Nephron (organoid): Measurements from ENCODE around the gene NUAK2.

Source experiments
- H3K27ac Mint-ChIP-seq, 3 experiments: 2 replicates each; pipeline ENCODE4 v1.8.0; 2020; ENCODE audit warnings: mixed read lengths in 3 of 3, mild to moderate bottlenecking in 2 of 3, moderate library complexity in 1 of 3
- H3K27me3 Mint-ChIP-seq: 2 replicates; pipeline ENCODE4 v1.8.0; 2021; ENCODE audit warnings: low read depth, mild to moderate bottlenecking, moderate library complexity, mixed read lengths
- H3K36me3 Mint-ChIP-seq: 2 replicates; pipeline ENCODE4 v1.8.0; 2020; ENCODE audit warnings: low read depth, mixed read lengths
- H3K4me1 Mint-ChIP-seq: 2 replicates; pipeline ENCODE4 v1.8.0; 2020; ENCODE audit warnings: mixed read lengths
- H3K4me3 Mint-ChIP-seq, 3 experiments: 2 replicates each; pipeline ENCODE4 v1.8.0; 2020; ENCODE audit warnings: mild to moderate bottlenecking in 3 of 3, mixed read lengths in 3 of 3, moderate library complexity in 2 of 3
- H3K9me3 Mint-ChIP-seq: 2 replicates; pipeline ENCODE4 v1.8.0; 2020; ENCODE audit warnings: mixed read lengths
- CTCF ChIP-seq, 3 experiments: fragments of 200-600 bp; sonication (generic); IDR thresholded peaks; one replicate each; pipeline ENCODE4 v1.5.0; 2021; ENCODE audit warnings: antibody characterized with exemption in 3 of 3; ENCODE audit not compliant: unreplicated experiment in 3 of 3

The NUAK2 gene

GRCh38 chr1:205350691-205351141, 29.2 kb upstream of the NUAK2 start:
- Mint-ChIP-seq H3K27me3 (peaks cover 20% of the 10 kb centered on the region), H3K9me3 (no peaks in the 10 kb centered on the region), H3K27ac (peak overlapping the region; percentile 20 to 80 (median 48)), H3K36me3 (no peaks in the 10 kb centered on the region), H3K4me3 (no peak overlapping the region), H3K4me1 (peaks cover 57% of the 10 kb centered on the region)
- TF ChIP-seq CTCF (IDR thresholded peaks at IDR 0.05; ENCODE audit: unreplicated experiment in 3 of 3) = no peak

GRCh38 chr1:205350124-205350523, 28.6 kb upstream of the NUAK2 start:
- Mint-ChIP-seq H3K27me3 (peaks cover 26% of the 10 kb centered on the region), H3K9me3 (no peaks in the 10 kb centered on the region), H3K4me3 (no peak overlapping the region), H3K4me1 (peaks cover 52% of the 10 kb centered on the region), H3K36me3 (no peaks in the 10 kb centered on the region), H3K27ac (peak overlapping the region in 2 of 3 experiments; percentile 11 to 48)
- no peak for TF ChIP-seq CTCF (IDR thresholded peaks at IDR 0.05; ENCODE audit: unreplicated experiment in 3 of 3)

DNA sequence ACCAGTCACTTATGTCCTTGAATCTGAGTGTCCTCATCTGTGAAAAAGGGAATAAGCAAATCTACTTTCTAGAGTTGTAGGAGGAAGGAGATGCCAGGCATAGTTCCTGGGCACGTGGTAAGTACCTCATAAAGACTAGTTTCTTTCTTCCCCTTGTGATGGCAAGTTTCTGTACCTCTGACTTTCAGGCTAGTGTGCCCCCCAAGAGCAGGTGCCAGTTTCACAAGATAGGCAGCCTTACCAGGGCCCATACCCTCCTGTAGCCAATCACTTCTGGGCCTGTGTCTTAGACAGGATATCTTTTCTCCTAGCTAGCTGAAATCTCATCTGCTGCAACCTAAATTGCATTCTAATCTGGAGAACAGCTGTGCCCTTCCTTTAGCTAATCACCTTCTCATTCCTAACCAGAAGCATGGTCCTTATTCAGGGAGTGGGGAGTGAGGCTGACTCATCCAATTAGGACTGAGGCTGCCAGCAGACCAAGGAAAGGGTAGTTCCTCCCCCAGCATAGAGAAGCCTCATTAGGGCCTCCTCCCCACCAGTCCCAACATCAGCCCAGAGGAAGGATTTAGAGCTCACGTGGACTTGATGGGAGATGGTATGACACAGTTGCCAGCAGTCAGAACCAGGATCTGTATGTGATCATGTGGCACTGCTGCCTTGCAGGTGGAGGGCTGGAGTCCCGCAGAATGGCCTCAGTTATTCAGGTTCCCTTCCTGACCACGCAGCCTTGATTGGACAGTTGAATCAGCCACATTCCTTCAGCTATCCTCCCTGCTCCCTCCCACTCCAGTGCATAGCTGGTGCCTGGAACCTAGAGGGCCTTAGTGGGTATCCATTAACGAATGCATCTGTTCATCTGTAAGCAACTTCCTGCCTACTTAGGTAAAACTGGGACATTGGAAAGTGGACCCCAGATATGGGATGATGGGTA, 27.3 kb upstream of the NUAK2 start:
- TF ChIP-seq CTCF (IDR thresholded peaks at IDR 0.05; ENCODE audit: unreplicated experiment in 3 of 3) = no peak
- Mint-ChIP-seq H3K4me1 (peaks cover 51% of the 10 kb centered on the region), H3K4me3 (no peak overlapping the region), H3K27ac (peak overlapping the region in 2 of 3 experiments; percentile 16 to 38), H3K9me3 (no peaks in the 10 kb centered on the region), H3K27me3 (peaks cover 37% of the 10 kb centered on the region), H3K36me3 (no peaks in the 10 kb centered on the region)

DNA sequence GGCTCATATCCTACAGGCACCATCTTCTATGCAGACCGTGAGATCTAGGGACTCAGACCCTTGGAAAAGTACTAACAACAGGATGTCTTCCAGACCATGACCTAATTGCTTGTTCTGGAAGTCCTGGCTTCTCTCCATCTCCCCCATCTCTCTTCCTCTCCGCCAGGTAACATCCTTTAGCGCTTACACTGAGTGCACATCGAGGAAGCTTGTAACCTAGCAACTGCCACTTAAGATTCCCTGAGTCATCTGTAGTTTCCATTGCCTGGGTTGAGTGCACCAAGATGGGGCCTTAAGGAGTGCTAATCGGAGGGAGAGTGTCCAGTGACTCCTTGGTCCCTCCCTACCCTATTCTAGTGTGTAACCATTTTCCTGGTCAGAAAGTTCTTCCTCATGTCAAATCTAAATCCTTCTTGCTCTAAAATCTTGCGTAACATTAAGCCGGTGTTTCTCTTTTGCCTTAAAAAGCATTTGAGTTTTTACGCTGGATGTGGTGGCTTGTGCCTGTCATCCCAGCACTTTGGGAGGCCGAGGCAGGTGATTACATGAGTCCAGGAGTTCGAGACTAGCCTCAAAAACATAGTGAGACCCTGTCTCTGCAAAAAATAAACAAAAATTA, 25.5 kb upstream of the NUAK2 start:
- H3K27me3 Mint-ChIP-seq = peaks cover 46% of the 10 kb centered on the region
- no peaks in the 10 kb centered on the region for H3K36me3 Mint-ChIP-seq
- peaks cover 36% of the 10 kb centered on the region for H3K4me1 Mint-ChIP-seq
- H3K27ac Mint-ChIP-seq = peak overlapping the region in 1 of 3 experiments; percentile 15
- H3K4me3 Mint-ChIP-seq = no peak overlapping the region
- no peaks in the 10 kb centered on the region for H3K9me3 Mint-ChIP-seq
- TF ChIP-seq CTCF (IDR thresholded peaks at IDR 0.05; ENCODE audit: unreplicated experiment in 3 of 3) = no peak

- H3K36me3 Mint-ChIP-seq = no peaks in the 10 kb centered on the region
- H3K27me3 Mint-ChIP-seq = peaks cover 56% of the 10 kb centered on the region
- no peak for TF ChIP-seq CTCF (IDR thresholded peaks at IDR 0.05; ENCODE audit: unreplicated experiment in 3 of 3)
- H3K9me3 Mint-ChIP-seq = no peaks in the 10 kb centered on the region
- H3K4me1 Mint-ChIP-seq = peaks cover 29% of the 10 kb centered on the region
- H3K4me3 Mint-ChIP-seq = no peak overlapping the region
- no peak overlapping the region for H3K27ac Mint-ChIP-seq
These were observed 24.2 kb upstream of the NUAK2 start for GRCh38 chr1:205345761-205346160.
